ENCODE results near the gene MSANTD7. TPM values are rescaled to one million over a fixed set of nuclear protein-coding genes. Genes with fewer than 3 reads are reported as not detected.
"Not testable (repeated sequence)": the region's sequence is repeated elsewhere in the genome, so short reads cannot be mapped to it uniquely, and the experiment has no call there.

MSANTD7 gene
- total RNA-seq, 1 donor from 2014 or later, result 13.8 TPM

- Mint-ChIP-seq H3K27me3 (ENCODE audit: unreplicated experiment) (peaks cover 24% of the 10 kb centered on the region), H3K4me3 (ENCODE audit: unreplicated experiment) (no peak overlapping the region), H3K4me1 (ENCODE audit: unreplicated experiment) (no peaks in the 10 kb centered on the region), H3K9me3 (ENCODE audit: unreplicated experiment) (no peaks in the 10 kb centered on the region), H3K27ac (ENCODE audit: unreplicated experiment) (no peak overlapping the region), H3K36me3 (ENCODE audit: unreplicated experiment) (peaks cover 2% of the 10 kb centered on the region)
- no peak for TF ChIP-seq CTCF (IDR thresholded peaks at IDR 0.05)
- no peak for DNase-seq (ENCODE audit: extremely low spot score, unreplicated experiment)
These were observed 31.8 kb upstream of the MSANTD7 start for GRCh38 chr10:14806318-14806717.

DNA sequence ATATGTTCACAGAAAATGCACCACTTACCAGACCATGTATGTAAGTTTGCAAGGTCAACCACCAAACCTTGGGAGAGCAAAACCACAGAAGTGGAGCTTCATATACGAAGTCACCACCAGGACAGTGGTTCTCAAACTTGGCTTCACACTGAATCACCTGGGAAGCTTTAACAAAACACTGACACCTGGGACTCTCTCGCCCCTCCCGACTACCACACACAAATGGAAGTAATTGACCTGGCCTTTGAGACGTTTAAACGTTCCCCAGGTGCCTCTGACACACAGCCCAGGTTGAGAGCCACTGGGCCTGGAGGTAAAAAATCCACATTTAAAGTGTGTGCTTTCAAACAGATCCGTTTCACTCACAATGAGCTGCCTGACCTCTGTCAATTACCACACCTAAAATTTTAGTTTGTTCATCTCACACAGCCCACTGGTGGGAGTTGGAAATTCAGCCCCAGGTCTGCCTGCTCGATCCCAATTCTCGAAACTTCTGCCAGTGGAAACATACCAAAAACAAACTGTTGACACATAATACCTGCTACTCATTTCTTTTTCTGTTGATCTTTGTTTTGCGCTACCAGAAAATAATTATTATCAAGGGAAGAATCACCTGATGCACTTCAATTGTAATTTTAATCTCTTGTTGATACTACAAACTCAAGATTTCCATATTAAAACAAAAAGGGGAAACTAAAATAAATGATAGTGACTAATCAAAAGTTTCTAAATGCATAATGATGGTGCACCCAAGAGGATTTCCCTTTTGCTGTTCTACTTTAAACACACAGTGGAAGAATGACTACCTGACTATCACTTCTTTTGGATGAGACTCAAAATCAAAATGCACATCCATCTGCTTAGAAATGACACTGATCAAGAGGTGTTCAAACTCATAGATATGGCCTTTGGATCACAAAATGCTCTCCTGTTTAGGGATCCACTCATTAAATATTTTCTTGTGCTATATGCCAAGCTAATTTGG is 26.8 kb upstream of the MSANTD7 start:
- TF ChIP-seq CTCF (IDR thresholded peaks at IDR 0.05), result peak; percentile 8
- DNase-seq (ENCODE audit: extremely low spot score, unreplicated experiment), result no peak
- no peak overlapping the region for H3K27ac Mint-ChIP-seq (ENCODE audit: unreplicated experiment)
- no peaks in the 10 kb centered on the region for H3K36me3 Mint-ChIP-seq (ENCODE audit: unreplicated experiment)
- peaks cover 15% of the 10 kb centered on the region for H3K27me3 Mint-ChIP-seq (ENCODE audit: unreplicated experiment)
- no peaks in the 10 kb centered on the region for H3K9me3 Mint-ChIP-seq (ENCODE audit: unreplicated experiment)
- H3K4me1 Mint-ChIP-seq (ENCODE audit: unreplicated experiment), result no peaks in the 10 kb centered on the region
- H3K4me3 Mint-ChIP-seq (ENCODE audit: unreplicated experiment), result no peak overlapping the region

DNA sequence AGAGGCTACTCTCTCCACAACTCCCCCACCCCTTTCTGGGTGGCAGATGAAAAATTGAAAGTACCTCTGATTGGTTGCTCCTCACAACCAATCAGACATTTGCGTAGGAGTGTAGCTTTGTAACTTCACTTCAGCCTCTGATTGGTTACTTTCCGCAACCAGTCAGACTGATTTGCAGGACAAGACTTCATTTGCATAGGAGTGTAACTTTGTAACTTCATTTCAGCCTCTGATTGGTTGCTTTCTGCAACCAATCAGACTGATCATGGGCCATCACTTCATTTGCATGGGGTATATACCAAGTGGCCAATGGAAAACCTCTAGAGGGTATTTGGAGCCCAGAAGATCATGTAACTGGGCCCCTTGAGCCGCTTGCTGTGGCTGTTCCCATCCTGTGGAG is 25.8 kb upstream of the MSANTD7 start:
- Mint-ChIP-seq H3K27ac (ENCODE audit: unreplicated experiment) (no peak overlapping the region), H3K4me3 (ENCODE audit: unreplicated experiment) (no peak overlapping the region), H3K36me3 (ENCODE audit: unreplicated experiment) (no peaks in the 10 kb centered on the region), H3K27me3 (ENCODE audit: unreplicated experiment) (peaks cover 6% of the 10 kb centered on the region), H3K9me3 (ENCODE audit: unreplicated experiment) (no peaks in the 10 kb centered on the region), H3K4me1 (ENCODE audit: unreplicated experiment) (no peaks in the 10 kb centered on the region)
- no peak for DNase-seq (ENCODE audit: extremely low spot score, unreplicated experiment)
- no peak for TF ChIP-seq CTCF (IDR thresholded peaks at IDR 0.05)

- H3K27ac Mint-ChIP-seq (ENCODE audit: unreplicated experiment), result no peak overlapping the region
- no peak for TF ChIP-seq CTCF (IDR thresholded peaks at IDR 0.05)
- DNase-seq (ENCODE audit: extremely low spot score, unreplicated experiment), result no peak
- H3K4me1 Mint-ChIP-seq (ENCODE audit: unreplicated experiment), result peaks cover 6% of the 10 kb centered on the region
- no peaks in the 10 kb centered on the region for H3K9me3 Mint-ChIP-seq (ENCODE audit: unreplicated experiment)
- H3K27me3 Mint-ChIP-seq (ENCODE audit: unreplicated experiment), result no peaks in the 10 kb centered on the region
- no peaks in the 10 kb centered on the region for H3K36me3 Mint-ChIP-seq (ENCODE audit: unreplicated experiment)
- no peak overlapping the region for H3K4me3 Mint-ChIP-seq (ENCODE audit: unreplicated experiment)
These were observed 22.4 kb upstream of the MSANTD7 start for GRCh38 chr10:14815681-14816080.

DNA sequence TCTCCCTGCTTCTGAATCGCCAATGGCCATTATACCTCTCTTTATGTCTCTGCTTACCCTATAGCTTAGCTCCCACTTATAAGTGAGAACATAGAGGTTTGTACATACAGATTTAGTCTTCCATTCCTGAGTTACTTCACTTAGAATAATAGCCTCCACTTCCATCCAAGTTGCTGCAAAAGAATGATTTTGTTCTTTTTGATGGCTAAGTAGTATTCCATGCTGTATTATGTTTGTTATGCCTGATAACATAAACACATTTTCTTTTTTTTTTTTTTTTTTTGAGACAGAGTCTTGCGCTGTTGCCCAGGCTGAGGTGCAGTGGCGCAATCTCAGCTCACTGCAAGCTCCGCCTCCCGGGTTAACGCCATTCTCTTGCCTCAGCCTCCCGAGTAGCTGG is 21.4 kb upstream of the MSANTD7 start:
- H3K4me1 Mint-ChIP-seq (ENCODE audit: unreplicated experiment); H3K4me3 Mint-ChIP-seq (ENCODE audit: unreplicated experiment); H3K27ac Mint-ChIP-seq (ENCODE audit: unreplicated experiment); H3K9me3 Mint-ChIP-seq (ENCODE audit: unreplicated experiment); H3K36me3 Mint-ChIP-seq (ENCODE audit: unreplicated experiment); DNase-seq (ENCODE audit: extremely low spot score, unreplicated experiment); H3K27me3 Mint-ChIP-seq (ENCODE audit: unreplicated experiment): not testable (repeated sequence)
